HG03064 (cell line): ENCODE data around the gene CD151.

Experiments used
- ATAC-seq: cut with Tn5 transposase; IDR thresholded peaks from one replicate; pipeline ENCODE4 v1.9.1; 2021; ENCODE audit warnings: low read depth; ENCODE audit not compliant: unreplicated experiment

The CD151 gene

DNA sequence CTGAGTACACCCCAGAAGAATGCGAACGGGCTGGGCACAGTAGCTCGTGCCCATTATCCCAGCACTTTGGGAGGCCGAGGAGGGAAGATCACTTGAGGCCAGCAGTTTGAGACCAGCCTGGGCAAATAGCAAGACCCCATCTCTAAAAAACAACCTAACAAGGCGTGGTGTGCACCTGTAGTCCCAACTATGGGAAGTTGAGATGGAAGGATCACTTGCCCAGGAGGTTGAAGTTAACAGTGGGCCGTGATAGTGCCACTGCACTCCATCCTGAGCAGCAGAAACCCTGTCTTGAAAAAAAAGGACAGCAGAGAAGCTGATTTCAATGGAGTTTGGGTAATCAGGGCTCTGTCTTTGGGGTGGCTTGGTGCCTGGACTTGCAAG is 19.7 kb upstream of the CD151 start:
- no peak for ATAC-seq

DNA sequence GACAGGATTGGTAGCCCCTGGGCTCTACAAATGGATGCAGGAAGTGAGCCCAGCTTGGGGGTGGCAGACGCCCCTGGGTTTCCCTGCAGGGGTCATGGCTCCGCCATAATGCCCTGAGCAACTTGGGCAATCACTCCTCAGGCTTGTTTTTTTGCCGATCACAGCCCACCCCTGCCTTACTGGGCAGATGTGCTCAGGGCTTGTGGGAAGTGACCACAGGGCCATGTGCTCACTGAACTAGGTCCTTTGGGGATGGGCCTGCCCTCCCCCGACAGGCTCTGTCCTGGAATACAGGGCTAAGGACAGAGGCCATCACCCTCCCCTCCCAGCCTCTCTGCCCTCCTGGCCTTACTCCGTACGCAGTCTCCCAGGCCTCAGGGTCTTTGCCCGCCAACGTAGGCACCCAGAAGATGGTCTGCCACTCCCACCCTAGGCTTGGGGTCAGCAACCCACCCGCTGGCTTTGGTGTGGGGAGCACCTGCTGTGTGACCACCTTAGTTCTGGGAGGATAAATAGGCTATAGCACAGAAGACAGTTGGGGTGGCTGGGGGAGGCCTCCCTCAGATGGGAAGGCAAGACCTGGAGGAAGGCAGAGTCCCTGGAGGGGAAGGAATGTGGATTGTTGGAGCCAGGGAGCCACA is 19.2 kb upstream of the CD151 start:
- ATAC-seq = no peak

DNA sequence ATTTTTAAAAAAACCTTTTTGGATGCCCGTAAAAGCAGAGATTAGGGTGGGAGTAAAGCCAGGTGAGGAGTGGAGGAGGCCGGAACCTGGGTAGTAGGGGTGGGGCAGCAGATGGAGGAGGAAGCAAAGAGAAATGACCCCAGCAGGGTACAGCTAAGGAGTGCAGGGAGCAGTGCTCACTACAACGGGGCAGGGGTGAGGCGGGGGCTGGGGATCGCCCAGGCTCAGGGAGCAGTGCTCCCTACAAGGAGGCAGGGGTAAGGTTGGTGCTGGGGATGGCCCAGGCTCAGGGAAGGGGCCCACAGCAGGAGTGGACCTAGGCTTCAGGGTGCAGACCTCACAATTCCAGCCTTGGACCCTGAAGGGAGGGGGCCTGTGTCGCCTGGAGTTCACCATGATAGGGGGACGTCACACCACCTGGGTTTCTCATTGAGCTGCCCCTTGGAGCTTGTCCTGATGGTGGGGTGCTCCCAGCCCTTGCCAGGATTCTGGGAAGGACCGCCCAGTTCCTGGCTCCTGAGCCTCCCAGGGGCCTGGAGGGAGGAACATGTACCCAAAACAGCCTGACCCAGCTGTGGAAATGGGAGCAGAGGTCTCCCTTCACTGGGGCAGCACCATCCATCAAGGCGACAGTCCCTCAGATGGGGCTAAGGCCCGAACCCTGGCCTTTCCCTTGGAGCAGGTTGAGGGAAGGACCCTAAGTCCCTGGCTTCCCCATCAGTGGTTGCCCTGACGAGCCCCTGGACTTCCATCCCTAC is 16.9 kb upstream of the CD151 start:
- ATAC-seq = no peak

DNA sequence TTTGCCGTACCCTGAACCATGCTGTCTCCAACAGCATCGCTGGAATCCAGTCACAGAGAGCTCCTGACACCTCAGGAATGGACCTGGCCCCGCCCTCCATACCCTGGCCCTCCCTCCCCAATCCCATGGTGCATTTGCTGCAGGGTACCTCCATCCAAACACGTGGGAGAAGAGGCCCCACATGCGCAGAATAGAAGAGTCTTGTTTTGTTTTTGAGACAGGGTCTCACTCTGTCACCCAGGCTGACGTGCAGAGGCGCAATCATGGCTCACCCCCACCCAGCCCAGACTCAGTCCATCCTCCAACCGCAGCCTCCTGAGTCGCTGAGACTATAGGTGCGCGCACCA is 16.3 kb upstream of the CD151 start:
- no peak for ATAC-seq

DNA sequence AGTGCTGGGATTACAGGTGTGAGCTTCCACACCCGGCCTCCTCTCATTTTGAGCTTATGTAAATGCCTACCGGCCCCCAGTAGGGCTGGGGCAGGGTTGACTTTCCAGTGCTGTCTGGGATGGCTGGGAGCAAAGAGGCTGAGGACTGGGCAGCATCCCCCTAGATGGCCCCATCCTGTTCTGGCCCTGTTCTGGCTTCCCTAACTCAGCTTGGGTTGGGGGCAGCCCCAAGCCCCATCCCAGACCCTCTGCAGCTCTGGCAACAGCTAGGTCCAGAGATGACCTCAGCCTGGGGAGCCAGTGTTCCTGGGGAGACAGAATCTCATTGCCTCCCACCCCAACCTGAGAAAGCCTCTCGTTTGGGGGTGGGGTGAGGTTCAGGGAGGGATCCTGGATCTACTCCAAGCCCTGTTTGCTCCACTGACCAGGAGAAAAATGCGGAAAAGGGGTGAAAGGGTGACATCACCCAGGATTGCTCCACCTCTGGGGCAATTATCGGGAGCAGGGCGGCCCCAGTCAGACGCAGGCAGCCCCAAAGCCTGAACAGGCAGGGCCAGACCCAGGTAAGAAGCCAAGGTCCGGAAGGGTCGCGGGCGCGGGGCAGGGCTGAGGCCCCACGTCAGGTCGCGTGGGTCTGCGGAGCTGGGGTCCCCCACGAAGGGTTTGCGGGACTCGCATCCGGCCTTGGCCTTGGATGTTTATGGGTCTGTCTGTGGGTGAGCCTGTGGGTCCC is 14.2 kb upstream of the CD151 start, which contains the start of gene PNPLA2:
PNPLA2 (plus strand) TSS at position 519 of the 733 bp plus-strand sequence. CDS start 805 bp downstream, outside the sequence.
- ATAC-seq = no peak

DNA sequence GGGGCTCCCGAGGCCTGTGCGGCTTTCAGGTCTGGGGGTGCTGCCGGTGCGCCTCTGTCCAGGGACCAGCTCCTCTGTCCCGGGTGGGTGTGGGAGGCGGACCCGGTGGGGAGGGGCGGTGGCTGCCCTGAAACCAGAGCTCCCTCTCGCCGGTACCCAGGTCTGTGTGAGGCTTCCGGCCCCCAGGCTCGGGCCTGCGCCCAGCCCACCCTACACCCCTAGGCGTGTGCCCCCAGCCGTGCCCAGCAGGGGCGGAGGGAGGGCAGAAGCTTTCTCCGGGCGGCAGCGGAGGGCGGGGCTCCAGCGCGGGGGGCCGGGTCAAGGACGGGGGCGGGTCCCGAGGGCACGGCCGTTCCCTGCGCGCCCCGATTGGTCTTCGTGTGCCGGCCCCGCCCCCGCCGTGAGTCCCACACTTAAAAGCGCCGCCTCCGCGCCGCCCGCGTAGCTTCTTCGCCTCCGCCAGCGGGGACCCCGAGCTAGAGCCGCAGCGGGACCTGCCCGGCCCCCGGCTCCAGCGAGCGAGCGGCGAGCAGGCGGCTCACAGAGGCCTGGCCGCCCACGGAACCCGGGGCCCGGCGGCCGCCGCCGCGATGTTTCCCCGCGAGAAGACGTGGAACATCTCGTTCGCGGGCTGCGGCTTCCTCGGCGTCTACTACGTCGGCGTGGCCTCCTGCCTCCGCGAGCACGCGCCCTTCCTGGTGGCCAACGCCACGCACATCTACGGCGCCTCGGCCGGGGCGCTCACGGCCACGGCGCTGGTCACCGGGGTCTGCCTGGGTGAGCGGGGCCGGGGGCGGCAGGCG is 13.4 kb upstream of the CD151 start:
- peak; percentile 51 for ATAC-seq

DNA sequence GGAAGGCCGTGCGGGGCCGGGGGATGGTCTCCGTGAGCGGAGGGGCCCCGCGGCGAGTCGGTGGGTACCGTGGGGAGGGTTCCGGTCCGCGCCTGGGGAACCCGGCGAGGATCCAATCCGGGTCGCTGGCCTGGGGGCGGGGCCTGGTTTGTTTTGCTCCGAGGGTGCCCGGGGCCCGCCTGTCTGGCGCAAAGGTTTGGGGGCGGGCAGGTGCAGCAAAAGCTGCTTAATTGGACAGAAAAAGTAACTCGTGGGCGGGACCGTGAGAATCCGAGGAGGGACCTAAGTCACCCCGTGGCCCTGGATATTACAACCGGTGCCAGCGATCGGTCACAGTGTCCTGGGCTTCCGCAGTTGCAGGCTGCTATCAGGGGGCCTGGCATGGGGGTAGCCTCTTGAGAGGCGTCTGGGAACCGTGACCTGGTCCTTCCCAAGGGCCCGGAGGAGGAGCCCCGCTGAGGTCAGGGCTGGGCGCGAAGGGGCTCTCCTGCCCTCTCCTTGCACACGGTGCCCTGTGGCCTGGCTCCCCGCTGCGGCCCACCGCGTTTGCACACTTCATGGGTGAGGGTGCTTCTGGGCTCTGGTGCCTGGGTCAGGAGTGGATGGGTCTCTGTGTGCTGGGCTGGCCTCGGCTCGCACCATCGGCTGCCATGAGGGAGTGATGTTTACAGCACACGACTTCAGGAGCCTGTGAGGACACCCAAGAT is 12.7 kb upstream of the CD151 start:
- ATAC-seq = peak; percentile 50

DNA sequence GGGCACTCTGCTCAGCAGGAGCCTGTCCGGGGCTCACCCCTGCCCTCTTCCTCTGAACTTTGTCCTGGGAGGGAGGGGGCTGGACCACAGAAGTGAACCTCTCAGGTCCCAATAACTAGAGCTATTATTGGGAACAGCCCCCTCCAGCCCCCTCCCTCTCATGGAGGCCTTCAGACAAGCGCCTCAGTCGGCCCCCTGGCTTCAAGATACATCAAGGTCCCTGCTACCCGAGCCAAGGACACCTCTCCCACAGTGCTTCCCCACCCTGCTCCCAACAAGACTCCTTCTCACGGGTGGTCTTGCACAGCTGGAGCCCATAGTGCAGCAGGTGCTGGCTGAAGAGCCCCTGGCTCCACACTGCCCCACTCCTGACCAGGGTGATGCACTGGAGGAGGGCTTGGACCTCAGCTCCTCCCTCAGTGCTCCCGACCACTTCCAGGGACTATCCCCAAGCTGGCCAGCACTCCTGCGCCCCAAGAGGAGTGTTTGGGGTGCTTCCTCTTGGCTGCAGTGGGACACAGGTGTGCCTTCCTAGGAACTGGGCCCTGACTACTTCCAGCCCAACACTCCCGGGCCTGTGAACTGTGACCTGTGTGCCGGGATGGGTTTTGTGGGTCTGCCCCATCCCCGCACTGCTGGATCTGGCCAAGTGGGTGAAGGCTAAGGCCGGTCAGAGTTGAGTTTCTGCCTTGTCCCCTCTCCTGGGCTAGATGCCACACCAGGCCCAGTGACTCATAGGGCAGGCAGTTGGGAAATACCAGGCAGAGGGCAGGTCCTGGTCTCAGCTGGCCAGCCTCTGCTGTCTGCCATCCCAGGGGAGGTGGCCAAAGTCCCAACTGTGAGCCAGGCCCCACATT is 11.9 kb upstream of the CD151 start:
- no peak for ATAC-seq

DNA sequence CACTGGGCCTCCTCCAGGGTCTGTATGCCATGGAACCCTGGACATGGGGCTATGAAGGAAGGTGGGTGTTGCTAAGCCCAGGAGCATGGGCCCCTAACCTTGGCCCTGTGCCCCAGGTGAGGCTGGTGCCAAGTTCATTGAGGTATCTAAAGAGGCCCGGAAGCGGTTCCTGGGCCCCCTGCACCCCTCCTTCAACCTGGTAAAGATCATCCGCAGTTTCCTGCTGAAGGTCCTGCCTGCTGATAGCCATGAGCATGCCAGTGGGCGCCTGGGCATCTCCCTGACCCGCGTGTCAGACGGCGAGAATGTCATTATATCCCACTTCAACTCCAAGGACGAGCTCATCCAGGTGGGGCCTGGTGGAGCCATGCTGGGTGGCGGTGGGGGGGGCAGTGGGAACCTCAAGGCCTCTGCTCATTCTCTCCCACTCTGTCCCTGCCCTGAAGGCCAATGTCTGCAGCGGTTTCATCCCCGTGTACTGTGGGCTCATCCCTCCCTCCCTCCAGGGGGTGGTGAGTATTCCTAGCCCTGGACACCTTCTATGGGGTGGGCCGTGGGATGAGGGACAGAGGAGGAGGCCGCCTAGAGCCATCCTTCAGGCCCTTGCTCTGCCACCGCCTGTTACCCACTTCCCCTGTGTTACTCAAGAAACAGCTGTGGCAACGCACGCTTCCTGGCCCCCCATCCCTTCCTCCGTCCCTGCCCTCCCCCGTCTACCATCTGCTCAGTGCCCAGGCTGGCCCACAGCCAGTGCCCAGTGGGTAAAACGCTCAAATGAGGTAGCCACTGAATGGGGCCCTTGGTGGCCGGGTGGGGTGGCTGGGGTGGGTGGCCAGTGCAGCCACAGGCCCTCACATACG is 11.0 kb upstream of the CD151 start:
- no peak for ATAC-seq

DNA sequence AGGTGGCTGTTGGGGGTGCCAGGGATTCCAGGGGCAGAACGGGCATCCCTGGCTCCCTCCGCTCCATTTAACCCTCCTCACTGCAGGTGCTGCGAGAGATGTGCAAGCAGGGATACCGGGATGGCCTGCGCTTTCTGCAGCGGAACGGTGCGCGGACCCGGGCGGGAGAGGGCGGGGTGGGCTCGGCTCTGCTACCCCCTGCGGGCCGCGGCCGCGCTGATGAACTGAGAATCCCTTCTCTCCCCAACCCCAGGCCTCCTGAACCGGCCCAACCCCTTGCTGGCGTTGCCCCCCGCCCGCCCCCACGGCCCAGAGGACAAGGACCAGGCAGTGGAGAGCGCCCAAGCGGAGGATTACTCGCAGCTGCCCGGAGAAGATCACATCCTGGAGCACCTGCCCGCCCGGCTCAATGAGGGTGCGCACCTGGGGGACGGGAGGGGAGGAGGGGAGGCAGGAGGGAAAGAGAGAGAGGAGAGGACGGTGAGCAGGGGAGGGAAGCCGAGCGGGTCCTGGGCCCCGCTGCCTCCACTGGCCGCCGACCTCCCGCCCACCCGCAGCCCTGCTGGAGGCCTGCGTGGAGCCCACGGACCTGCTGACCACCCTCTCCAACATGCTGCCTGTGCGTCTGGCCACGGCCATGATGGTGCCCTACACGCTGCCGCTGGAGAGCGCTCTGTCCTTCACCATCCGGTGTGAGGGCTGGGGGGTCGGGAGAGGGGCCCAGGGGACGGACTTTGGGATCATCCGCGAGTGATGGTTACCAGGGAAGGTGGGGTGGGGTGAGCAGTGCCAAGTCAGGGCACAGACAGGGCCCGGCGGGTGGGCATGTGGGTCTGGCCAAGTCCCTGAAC is 9.1 kb upstream of the CD151 start:
- ATAC-seq = no peak

DNA sequence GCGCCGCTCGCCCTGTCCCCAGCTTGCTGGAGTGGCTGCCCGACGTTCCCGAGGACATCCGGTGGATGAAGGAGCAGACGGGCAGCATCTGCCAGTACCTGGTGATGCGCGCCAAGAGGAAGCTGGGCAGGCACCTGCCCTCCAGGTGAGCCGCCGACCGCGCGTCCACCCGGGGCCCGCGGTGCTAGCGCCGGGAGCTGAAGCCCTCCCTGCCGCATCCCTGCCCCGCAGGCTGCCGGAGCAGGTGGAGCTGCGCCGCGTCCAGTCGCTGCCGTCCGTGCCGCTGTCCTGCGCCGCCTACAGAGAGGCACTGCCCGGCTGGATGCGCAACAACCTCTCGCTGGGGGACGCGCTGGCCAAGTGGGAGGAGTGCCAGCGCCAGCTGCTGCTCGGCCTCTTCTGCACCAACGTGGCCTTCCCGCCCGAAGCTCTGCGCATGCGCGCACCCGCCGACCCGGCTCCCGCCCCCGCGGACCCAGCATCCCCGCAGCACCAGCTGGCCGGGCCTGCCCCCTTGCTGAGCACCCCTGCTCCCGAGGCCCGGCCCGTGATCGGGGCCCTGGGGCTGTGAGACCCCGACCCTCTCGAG is 8.4 kb upstream of the CD151 start:
- ATAC-seq = no peak

DNA sequence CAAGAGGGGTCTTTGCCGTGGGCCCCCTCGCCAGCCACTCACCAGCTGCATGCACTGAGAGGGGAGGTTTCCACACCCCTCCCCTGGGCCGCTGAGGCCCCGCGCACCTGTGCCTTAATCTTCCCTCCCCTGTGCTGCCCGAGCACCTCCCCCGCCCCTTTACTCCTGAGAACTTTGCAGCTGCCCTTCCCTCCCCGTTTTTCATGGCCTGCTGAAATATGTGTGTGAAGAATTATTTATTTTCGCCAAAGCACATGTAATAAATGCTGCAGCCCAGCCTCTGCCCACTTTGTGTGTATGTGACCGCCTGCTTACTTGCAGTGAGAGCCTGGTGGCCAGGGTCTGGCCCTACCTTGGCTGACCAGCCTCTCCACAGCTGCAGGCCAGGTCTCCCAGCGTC is 7.8 kb upstream of the CD151 start:
- ATAC-seq = no peak

DNA sequence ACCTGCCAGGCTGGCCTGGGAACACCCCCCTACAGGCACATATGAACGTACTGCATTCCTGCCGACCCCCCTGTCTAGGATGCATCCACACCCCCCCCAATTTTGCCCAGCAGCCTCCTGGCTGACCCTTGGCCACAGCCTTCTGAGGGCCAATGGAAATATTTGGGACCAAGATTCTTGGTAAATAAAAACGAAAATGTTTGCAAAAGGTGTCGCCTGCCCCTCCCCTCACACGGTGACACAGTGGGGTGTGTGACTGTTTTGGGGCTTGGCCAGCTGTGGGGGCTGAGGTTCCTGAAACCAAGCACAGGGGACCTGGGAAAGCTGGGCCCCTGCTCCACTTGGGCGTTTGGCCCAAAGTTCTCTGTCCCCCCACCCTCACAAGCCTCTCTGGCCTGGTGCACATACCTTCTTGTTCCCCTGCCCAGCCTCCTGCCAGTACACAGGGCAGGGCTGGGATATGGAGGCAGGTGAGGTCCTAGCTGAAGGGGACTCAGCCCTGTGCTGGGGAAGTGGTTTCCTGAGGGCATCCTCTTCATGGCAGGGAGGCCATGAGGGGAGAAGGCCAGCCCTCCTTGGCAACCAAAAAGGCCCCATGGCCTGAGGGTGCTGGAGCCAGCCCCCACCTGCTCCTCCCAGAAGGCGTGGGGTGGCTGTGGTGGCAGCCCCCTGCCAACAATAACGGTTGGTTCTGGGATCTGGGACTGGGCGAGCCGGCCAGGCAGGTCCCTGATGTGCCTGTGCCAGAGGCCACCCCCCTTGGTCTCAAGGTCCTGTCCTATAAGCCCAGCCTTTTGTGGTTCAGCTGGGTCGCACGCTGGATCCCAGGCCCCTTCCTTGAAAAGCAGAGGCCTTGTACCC is 7.2 kb upstream of the CD151 start:
- ATAC-seq = no peak

DNA sequence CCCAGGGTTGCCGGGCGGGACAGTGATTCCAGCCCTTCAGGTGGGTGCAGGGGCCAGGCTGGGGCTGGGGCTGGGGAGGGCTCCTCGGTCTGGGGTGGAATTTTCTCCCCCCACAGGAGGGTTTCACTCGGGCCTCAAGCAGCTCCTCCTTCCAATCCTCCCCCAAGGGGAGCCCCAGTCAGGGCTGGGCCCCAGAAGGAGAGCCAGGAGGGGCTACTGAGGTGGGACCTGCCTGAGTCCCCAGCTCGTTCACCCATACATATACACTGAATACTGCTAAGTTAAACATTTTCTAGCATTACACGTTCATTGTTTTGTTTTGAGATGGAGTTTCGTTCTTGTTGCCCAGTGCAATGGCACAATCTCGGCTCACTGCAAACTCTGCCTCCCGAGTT is 6.5 kb upstream of the CD151 start:
- ATAC-seq = no peak

DNA sequence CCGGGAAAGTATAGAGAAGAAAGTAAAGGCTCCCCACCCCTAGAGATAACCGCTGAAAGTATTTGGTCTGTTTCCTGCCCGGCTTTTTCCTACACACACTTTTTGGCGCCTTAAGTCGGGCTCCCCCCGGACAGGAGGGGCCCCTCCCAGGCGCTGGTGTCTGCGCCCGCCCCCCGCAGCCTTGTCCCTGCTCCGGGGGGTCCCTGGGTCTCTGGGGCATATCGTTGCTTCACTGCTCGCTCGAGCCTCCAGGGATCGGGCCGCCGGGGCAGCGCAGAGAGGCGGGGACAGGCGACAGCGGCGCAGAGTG is 6.0 kb upstream of the CD151 start:
- ATAC-seq = no peak

DNA sequence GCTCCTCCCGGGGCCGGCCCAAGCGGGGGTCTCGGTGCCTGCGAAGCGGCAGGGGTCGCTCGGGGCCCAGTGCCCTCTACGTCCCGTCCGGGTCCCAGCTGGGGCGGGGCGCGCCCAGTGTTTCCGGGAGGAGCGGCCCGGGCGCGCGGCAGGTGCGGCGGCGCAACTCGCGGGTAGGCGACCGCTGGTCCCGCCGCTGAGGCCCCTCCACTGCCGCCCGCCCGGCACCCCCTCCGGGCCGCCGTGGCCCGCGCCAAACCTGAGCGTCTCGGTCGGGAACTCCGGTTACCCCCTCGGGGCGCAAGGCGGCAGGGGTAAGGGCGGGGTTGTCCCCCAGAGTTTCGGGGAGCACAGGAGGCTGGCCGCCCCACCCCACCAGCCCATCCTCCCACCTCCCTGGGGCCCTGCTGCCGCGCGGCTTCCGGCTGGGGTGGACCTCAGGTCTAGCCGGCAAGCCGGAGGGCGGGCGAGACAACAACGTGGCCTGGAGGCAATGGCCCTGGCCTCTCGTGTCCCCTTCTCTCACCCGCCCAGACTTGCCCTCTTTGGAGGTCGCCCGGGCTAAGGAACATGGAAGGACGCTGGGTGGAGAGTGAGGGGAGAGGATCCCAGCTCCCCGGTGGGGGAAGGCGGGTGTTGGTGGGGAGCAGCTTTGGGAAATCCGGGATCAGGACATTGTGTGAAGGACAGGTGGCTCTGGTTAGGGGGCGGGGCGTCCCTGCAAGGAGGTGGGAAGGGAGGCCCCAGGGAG is 5.4 kb upstream of the CD151 start:
- ATAC-seq = peak; percentile 37
